GOT3 (cell line): ENCODE results near the gene FUOM.
"Not testable (repeated sequence)": the region's sequence is repeated elsewhere in the genome, so short reads cannot be mapped to it uniquely, and the experiment has no call there.

Experiments used
- DNase-seq: peaks from one replicate; lab custom pipeline; 2025; ENCODE audit warnings: mixed read lengths; lab: John Stamatoyannopoulos, UW

Gene FUOM

DNA sequence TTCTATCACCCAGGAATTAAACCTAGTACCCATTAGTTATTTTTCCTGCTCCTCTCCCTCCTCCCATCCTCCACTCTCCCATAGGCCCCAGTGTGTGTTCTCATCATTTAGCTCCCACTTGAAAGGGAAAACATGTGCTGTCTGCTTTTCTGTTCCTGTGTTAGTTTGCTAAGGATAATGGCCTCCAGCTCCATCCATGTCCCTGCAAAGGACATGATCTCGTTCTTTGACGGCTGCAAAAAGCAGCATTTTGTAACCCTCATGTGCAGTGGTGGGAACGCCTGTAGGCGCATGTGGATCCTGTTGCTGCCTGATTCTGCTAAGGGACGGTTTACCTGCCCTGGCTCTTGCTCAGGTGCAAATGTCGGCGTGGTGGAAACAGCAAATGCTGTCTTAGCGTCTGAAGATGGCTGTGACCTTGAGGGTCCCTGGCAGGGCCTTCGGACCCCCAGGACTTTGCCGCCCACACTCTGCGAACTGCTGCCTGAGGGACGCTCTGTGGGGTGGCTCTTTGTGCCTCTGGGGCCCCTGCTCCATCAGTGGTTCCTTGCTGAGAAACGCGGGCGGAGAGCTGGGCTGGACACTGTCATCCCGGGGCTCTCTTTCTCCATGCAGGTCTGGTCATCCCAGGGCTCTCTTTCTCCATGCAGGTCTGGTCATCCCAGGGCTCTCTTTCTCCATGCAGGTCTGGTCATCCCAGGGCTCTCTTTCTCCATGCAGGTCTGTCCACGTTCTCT is 30.6 kb upstream of the FUOM start:
- DNase-seq: no peak

DNA sequence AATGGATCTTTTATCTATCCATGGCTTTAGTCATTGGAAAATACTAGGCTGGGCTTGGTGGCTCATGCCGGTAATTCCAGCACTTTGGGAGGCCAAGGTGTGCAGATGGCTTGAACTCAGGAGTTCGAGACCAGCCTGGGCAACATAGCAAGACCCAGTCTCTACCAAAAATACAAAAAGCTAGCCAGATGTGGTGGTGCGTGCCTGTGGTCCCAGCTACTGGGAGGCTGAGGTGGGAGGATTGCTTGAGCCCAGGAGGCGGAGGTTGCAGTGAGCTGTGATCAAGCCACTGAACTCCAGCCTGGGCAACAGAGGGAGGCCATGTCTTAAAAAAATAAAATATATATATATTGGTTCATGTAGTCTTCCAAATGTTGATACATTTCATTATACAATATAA is 29.1 kb upstream of the FUOM start:
- not testable (repeated sequence) for DNase-seq

- DNase-seq: no peak
Measured at GRCh38 chr10:133385214-133385613, 27.4 kb upstream of the FUOM start.

- no peak for DNase-seq
Measured at GRCh38 chr10:133384071-133384470, 26.3 kb upstream of the FUOM start.

- DNase-seq: no peak
Measured at GRCh38 chr10:133383551-133383950, 25.7 kb upstream of the FUOM start.

DNA sequence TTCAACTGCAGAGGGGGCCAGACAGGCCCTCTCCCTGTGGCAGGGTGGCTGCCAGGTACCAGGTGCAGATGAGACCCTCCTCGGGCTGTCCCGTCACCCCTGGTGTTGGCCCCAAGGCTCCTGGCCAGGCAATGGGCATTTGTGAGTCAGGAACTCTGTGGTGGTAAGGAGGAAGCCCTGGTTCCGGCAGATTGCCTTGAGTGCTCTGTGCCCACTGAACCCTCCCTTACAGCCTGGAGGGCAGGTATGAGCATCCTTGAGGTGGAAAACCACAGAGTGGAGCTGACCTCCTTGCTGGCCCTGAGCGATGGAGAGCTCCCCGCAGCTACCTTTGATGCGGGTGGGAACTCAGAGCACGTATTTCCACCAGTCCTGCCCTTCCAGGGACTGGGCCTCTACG is 23.2 kb upstream of the FUOM start:
- no peak for DNase-seq

GRCh38 chr10:133379801-133380666 is 22.2 kb upstream of the FUOM start:
- no peak for DNase-seq

DNA sequence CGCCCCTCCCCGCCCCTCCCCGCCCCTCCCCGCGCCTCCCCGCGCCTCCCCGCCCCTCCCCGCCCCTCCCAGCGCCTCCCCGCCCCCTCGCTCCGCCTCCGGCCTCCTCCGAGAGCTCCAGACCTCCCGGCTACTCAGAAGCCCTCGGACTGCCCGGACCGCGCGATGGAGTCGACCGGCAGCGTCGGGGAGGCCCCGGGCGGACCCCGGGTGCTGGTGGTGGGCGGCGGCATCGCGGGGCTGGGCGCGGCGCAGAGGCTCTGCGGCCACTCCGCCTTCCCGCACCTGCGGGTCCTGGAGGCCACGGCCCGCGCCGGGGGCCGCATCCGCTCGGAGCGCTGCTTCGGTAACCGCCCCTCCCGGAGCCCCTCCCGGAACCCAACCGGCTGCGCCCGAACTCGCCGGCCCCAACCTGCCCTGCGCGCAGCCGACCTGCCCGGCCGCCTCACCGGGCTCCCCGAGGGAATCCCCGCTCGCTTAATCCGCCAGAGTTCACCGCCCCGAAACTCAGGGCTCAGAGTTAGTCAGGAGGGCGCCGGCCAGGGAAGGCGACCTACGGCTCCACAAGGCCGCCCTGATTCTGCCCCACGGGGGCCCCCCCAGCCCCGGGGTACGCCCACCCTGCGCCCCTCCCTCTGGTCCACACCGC is 21.5 kb upstream of the FUOM start, which contains the start of gene PAOX:
Gene PAOX, plus strand, starts transcription at position 111 of the 649 bp plus-strand sequence. Its CDS starts 55 bp downstream, at position 166.
- no peak for DNase-seq

- DNase-seq: no peak
Measured at GRCh38 chr10:133378251-133379096, 20.7 kb upstream of the FUOM start.

DNA sequence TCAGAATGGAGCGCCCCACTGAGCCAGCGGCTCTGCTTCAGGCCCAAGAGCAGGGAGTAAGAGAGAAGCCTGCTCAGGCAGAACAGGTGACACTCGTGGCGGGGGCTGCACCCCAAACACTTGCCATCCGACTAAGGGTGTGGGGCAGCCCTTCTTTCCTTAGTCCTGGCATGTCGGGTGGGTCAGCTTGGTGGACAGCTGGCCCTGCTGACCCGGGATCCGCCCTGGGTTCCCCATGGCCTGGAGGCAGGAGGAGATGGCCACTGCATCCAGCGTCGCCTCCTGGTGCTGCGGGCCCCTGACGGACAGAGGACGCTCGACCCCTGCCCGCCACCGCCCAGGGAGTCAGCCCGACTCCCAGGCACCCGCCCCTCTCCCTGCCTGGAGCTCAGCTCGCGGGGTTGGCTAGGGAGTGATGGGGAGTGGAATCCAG is 20.0 kb upstream of the FUOM start:
- no peak for DNase-seq

DNA sequence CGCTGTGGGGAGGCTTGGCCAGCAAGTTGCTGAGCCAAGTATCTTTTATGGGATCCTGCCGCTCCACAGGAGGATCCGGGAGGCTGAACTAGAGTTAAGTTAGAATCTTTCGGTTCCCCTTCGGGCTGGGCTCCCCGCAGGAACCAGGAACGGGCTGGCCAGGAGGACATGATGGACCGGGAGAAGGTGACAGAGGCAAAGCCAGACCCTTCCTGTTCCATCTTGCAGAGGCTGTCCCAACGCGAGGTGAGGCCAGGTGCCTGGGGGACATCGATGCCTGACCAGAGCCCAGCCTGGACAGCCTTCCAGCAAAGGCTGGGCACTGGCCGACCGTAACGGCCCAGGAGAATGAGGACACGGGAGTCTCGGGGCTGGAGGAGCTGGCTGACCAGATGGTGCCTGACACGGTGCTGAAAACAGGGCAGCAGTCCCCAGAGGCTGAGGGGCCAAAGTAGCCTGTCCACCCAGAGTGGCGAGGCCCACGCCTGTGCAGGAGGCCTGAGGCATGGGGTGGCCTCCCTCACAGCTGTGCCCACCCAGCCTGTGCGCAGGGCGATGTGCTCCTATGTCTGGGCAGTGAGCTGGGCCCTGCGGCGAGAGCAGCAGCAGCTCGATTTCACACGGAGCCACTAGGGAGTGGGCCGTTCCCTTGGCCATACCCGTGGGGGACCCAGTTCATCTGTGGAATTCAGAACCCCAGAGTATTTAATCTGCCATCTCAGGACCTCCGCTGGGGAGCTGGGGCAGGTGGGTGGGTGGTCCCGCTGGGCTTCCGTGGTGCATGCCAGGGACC is 19.4 kb upstream of the FUOM start:
- DNase-seq: no peak

GRCh38 chr10:133376183-133376582 is 18.4 kb upstream of the FUOM start:
- DNase-seq: not testable (repeated sequence)

- DNase-seq: no peak
Measured at GRCh38 chr10:133375357-133376115, 17.7 kb upstream of the FUOM start.

DNA sequence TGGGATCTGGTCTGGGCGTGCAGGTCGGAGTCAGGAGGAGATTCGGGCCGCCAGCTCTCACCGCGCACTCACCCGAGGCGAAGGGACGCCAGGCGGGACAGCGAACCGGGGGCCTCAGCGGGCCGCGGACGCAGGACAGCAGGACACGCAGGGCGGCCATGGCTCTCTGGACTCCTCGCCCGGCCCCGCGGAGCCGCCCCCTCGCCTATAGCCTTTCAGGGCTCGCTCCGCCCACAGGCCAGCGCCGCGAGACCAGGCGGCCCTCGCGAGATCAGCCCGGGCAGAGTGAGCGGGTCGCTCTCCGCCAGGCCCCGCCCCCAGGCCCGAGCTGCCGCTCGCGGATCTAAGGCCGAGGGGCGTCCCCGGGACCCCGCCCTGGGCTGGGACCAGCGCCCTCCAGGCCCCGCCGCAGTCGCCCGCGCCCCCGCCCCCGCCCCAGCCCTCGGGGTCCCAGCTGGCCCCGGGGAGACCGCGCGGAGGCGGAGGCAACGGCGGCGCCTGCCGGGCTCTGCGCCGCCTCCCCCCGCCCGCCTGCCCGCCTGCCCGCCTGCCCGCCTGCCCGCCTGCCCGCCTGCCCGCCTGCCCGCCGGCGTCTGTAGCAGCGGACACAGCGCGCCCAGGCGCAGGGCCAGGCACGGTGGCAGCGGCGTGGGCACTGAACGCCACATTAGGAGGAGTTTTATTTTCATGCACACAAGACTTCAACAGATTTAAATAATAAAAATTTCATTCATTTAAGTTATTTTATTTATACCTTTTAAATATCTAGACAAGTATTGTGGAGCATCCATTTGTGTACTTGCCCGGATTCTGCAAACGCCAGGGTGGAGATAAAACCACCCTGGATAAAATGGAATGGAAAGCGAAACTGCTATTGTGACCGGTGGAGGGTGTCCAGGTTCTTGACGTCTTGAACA is 15.6 kb upstream of the FUOM start, which contains the start of gene ECHS1:
Gene ECHS1, minus strand, starts transcription at position 181 of the 917 bp plus-strand sequence. Its CDS starts 21 bp downstream, at position 160.
- DNase-seq: peak; percentile 80

DNA sequence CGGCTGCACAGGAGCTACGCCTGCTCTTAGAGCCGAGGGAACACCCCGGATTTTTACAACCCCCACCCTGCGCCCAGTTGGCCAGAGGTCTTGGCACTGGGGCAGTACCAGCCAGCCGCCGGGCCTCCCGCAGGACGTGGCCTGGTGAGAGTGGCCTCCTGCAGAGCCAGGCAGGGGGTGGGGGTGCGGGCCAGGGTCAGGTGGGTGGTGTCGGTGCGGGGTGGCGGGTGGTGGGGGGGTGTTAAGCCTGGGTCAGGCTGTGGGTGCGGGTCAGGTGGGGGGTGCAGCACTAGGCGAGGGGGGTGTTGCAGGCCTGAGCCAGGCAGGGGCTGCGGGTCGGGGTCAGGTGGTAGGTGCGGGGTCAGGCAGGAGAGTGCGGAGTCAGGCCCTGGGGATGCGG is 14.7 kb upstream of the FUOM start:
- DNase-seq: no peak

DNA sequence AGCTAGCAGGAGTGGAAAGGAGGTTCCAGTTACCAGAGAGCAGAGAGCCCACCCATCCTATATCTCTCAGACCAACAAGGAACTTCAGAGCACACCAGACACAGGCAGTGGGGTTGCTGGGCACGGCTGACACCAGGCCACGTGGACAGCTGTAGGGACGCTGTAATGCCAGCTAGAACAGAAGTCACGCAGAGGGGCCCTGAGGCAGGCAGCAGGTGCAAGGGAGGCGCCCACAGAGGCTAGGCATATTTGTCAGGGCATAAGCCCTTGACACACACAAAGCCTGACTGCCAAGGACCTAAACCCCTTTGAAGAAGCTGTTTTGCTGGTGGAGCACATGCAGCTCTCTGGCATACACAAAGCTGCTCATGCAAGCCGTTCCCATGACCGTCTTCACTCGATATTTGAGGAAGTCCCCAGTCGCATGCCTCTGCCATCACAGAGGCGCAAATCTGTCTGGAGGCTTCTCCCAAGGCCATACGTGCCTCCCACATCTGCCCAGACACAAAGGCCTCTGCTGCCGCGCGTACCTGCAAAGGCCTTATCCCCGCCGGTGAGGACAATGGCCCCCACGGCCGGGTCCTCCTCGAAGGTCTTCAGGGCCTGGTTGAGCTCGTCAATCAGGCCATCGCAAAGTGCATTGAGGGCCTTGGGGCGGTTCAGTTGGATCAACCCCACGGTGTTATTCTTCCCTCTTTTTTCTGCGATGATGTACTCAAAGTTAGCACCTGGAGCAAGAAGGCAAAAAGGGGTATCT is 12.4 kb upstream of the FUOM start:
- no peak for DNase-seq

DNA sequence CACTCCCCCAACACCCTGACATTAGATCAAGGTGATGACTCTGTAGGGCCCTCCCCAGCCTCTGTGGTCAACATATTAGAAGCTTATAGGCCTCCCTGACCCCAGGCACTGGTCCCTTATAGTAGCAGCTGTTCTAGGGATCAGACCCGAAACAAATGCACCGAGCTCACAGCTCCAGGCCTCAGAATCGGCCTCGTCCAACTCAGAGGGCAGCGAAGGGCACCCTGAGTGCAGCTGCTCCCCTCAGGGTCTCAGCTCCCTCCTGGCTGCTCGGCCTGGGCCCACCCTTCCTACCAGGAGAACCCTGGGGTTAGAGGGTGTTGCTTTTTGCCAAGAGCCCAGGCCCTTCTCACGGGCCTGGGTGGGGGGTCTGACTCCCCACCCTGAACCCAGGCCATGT is 10.3 kb upstream of the FUOM start:
- no peak for DNase-seq

DNA sequence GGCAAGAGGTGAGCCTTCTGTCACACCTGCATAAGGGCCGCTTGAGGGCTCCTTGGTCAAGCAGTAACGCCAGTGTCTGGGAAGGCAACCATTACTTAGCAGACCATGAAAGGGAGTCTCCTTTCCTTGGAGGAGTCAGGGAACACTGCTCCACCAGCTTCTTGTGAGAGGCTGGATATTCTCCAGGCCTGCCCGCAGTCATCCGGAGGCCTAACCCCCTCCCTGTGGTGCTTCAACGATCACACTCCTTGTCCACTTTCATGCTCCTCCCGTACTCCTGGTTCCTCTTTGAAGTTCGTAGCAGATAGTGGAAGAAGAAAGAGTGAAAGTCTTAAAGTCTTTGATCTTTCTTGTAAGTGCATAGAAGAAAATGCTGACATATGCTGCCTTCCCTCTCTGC is 9.6 kb upstream of the FUOM start:
- DNase-seq: not testable (repeated sequence)
